BLaER1 (cell line): ENCODE results near the gene EPN2.

Experiments
- H3K27ac ChIP-seq: shearing (Covaris generic); formaldehyde crosslinking; 2 replicates; pipeline ENCODE4 v1.8.1; 2022
- H3K27me3 ChIP-seq: shearing (Covaris generic); formaldehyde crosslinking; 2 replicates; pipeline ENCODE4 v1.8.1; 2022
- H3K36me3 ChIP-seq: shearing (Covaris generic); formaldehyde crosslinking; 2 replicates; pipeline ENCODE4 v1.8.1; 2022
- H3K4me1 ChIP-seq: shearing (Covaris generic); formaldehyde crosslinking; 2 replicates; pipeline ENCODE4 v1.8.1; 2022
- H3K4me2 ChIP-seq: shearing (Covaris generic); formaldehyde crosslinking; 2 replicates; pipeline ENCODE4 v1.8.1; 2022
- H3K4me3 ChIP-seq: shearing (Covaris generic); formaldehyde crosslinking; 2 replicates; pipeline ENCODE4 v1.8.1; 2022
- H3K9ac ChIP-seq: shearing (Covaris generic); formaldehyde crosslinking; 2 replicates; pipeline ENCODE4 v1.8.1; 2022
- H3K9me3 ChIP-seq: shearing (Covaris generic); formaldehyde crosslinking; 2 replicates; pipeline ENCODE4 v1.8.1; 2022
- H4K20me1 ChIP-seq: shearing (Covaris generic); formaldehyde crosslinking; 2 replicates; pipeline ENCODE4 v1.8.1; 2022
- Cebpa-rat ChIP-seq: shearing (Covaris generic); IDR thresholded peaks from 2 replicates; pipeline ENCODE4 v1.8.1; 2022

The EPN2 gene

GRCh38 chr17:19294443-19294842, 57.3 kb downstream of the EPN2 start:
- Histone ChIP-seq H3K27me3 (peaks cover 24% of the 10 kb centered on the region), H3K4me1 (peaks cover 32% of the 10 kb centered on the region), H3K9ac (no peak overlapping the region), H3K9me3 (no peaks in the 10 kb centered on the region), H3K4me2 (no peak overlapping the region), H3K27ac (no peak overlapping the region), H3K36me3 (no peaks in the 10 kb centered on the region), H4K20me1 (peaks cover 50% of the 10 kb centered on the region), H3K4me3 (no peak overlapping the region)
- no peak for TF ChIP-seq Cebpa-rat

GRCh38 chr17:19295473-19296135, 58.4 kb downstream of the EPN2 start:
- Histone ChIP-seq H4K20me1 (peaks cover 43% of the 10 kb centered on the region), H3K27ac (no peak overlapping the region), H3K9me3 (no peaks in the 10 kb centered on the region), H3K4me1 (peaks cover 23% of the 10 kb centered on the region), H3K9ac (no peak overlapping the region), H3K4me2 (0 out of 2 replicates have a peak overlapping the region, but pooled peaks have one; percentile 23), H3K27me3 (peaks cover 19% of the 10 kb centered on the region), H3K4me3 (no peak overlapping the region), H3K36me3 (no peaks in the 10 kb centered on the region)
- TF ChIP-seq Cebpa-rat = no peak

- Histone ChIP-seq H4K20me1 (peaks cover 38% of the 10 kb centered on the region), H3K27me3 (peaks cover 18% of the 10 kb centered on the region), H3K4me1 (peaks cover 19% of the 10 kb centered on the region)
Measured at GRCh38 chr17:19296786-19297778, 59.9 kb downstream of the EPN2 start.

GRCh38 chr17:19298569-19299213, 61.5 kb downstream of the EPN2 start:
- Histone ChIP-seq H3K9me3 (no peaks in the 10 kb centered on the region), H3K4me1 (peaks cover 31% of the 10 kb centered on the region), H3K36me3 (no peaks in the 10 kb centered on the region), H3K27me3 (peaks cover 12% of the 10 kb centered on the region; the same call in 1 of the 2 replicates), H3K27ac (no peak overlapping the region), H4K20me1 (peaks cover 44% of the 10 kb centered on the region; the same call in 1 of the 2 replicates), H3K4me3 (no peak overlapping the region), H3K4me2 (no peak overlapping the region), H3K9ac (no peak overlapping the region)
- no peak for TF ChIP-seq Cebpa-rat

More at GRCh38 chr17:19296786-19297778, 59.9 kb downstream of the EPN2 start:
- Histone ChIP-seq H3K4me2 (no peak overlapping the region), H3K27ac (no peak overlapping the region), H3K4me3 (no peak overlapping the region), H3K9me3 (no peaks in the 10 kb centered on the region), H3K9ac (no peak overlapping the region), H3K36me3 (no peaks in the 10 kb centered on the region)
- TF ChIP-seq Cebpa-rat = no peak

- Histone ChIP-seq H3K4me3 (no peak overlapping the region), H3K9ac (no peak overlapping the region), H3K36me3 (no peaks in the 10 kb centered on the region), H3K27me3 (peaks cover 15% of the 10 kb centered on the region; the same call in 1 of the 2 replicates), H3K4me1 (peaks cover 37% of the 10 kb centered on the region), H3K9me3 (no peaks in the 10 kb centered on the region), H4K20me1 (peaks cover 47% of the 10 kb centered on the region; the same call in 1 of the 2 replicates), H3K4me2 (no peak overlapping the region), H3K27ac (no peak overlapping the region)
- no peak for TF ChIP-seq Cebpa-rat
Measured at GRCh38 chr17:19299214-19299747, 62.1 kb downstream of the EPN2 start.

GRCh38 chr17:19299866-19300265, 62.7 kb downstream of the EPN2 start:
- Histone ChIP-seq H3K4me2 (no peak overlapping the region), H3K27ac (no peak overlapping the region), H4K20me1 (peaks cover 53% of the 10 kb centered on the region; the same call in 1 of the 2 replicates), H3K4me1 (peaks cover 43% of the 10 kb centered on the region), H3K9ac (no peak overlapping the region), H3K4me3 (no peak overlapping the region), H3K36me3 (no peaks in the 10 kb centered on the region), H3K27me3 (peaks cover 17% of the 10 kb centered on the region; the same call in 1 of the 2 replicates), H3K9me3 (no peaks in the 10 kb centered on the region)
- TF ChIP-seq Cebpa-rat = no peak

- Histone ChIP-seq H3K4me2 (peak overlapping the region; percentile 91; the same call in 1 of the 2 replicates), H3K4me1 (peaks cover 52% of the 10 kb centered on the region), H4K20me1 (peaks cover 61% of the 10 kb centered on the region), H3K9ac (no peak overlapping the region), H3K4me3 (no peak overlapping the region), H3K27ac (no peak overlapping the region), H3K36me3 (no peaks in the 10 kb centered on the region), H3K9me3 (no peaks in the 10 kb centered on the region), H3K27me3 (peaks cover 17% of the 10 kb centered on the region; the same call in 1 of the 2 replicates)
- TF ChIP-seq Cebpa-rat = no peak
Measured at GRCh38 chr17:19301274-19301951, 64.2 kb downstream of the EPN2 start.

- TF ChIP-seq Cebpa-rat = no peak
- Histone ChIP-seq H3K4me2 (peak overlapping the region; percentile 91), H4K20me1 (peaks cover 56% of the 10 kb centered on the region), H3K27ac (no peak overlapping the region), H3K36me3 (no peaks in the 10 kb centered on the region), H3K9ac (no peak overlapping the region), H3K4me1 (peaks cover 58% of the 10 kb centered on the region), H3K9me3 (no peaks in the 10 kb centered on the region), H3K27me3 (peaks cover 17% of the 10 kb centered on the region; the same call in 1 of the 2 replicates), H3K4me3 (no peak overlapping the region)
Measured at GRCh38 chr17:19301973-19302372, 64.8 kb downstream of the EPN2 start.
